GM23338 (cell line): ENCODE results near the gene ECHDC3. TPM values are rescaled to one million over a fixed set of nuclear protein-coding genes. Genes with fewer than 3 reads are reported as not detected.

ENCODE experiments used
- ATAC-seq: fragments of 200-7000 bp; cut with Tn5 transposase; 3 replicates; pipeline ENCODE4 v1.9.1; 2020
- DNase-seq: peaks from one replicate; pipeline ENCODE4 v3.0.0-alpha.2; 2015; ENCODE audit warnings: low spot score
- H2AFZ ChIP-seq: fragments of 200-600 bp; sonication (generic); 2 replicates; pipeline ENCODE4 v1.8.0; 2016; ENCODE audit warnings: antibody characterized with exemption, mild to moderate bottlenecking, moderate library complexity
- H3F3A ChIP-seq: fragments of 200-600 bp; sonication (generic); replicated peaks from 2 replicates; pipeline ENCODE4 v1.8.0; 2017; ENCODE audit warnings: antibody characterized with exemption, mixed run types, low read depth
- H3K27ac ChIP-seq: fragments of 200-600 bp; sonication (generic); 2 replicates; pipeline ENCODE4 v1.6.1; 2016; ENCODE audit warnings: low read depth
- H3K27me3 ChIP-seq: fragments of 200-600 bp; sonication (generic); 2 replicates; pipeline ENCODE4 v1.8.0; 2016; ENCODE audit warnings: mild to moderate bottlenecking, mixed run types, moderate library complexity; ENCODE audit not compliant: insufficient read depth
- H3K36me3 ChIP-seq: fragments of 200-600 bp; sonication (generic); 2 replicates; pipeline ENCODE4 v1.8.0; 2016; ENCODE audit warnings: mild to moderate bottlenecking; ENCODE audit not compliant: insufficient read depth
- H3K4me1 ChIP-seq: fragments of 200-600 bp; sonication (generic); 2 replicates; pipeline ENCODE4 v1.8.0; 2016; ENCODE audit warnings: mild to moderate bottlenecking, moderate library complexity; ENCODE audit not compliant: insufficient read depth
- H3K4me2 ChIP-seq: fragments of 200-600 bp; sonication (generic); 2 replicates; pipeline ENCODE4 v1.7.1; 2017; ENCODE audit warnings: mixed run types
- H3K4me3 ChIP-seq: fragments of 200-600 bp; sonication (generic); 2 replicates; pipeline ENCODE4 v1.6.1; 2016; ENCODE audit warnings: mixed run types
- H3K79me2 ChIP-seq: fragments of 200-600 bp; sonication (generic); replicated peaks from 2 replicates; pipeline ENCODE4 v1.8.0; 2017; ENCODE audit warnings: mild to moderate bottlenecking; ENCODE audit not compliant: insufficient read depth
- H3K9me2 ChIP-seq: fragments of 200-600 bp; sonication (generic); 2 replicates; pipeline ENCODE4 v1.8.0; 2017; ENCODE audit not compliant: insufficient read depth
- H4K20me1 ChIP-seq: fragments of 200-600 bp; sonication (generic); replicated peaks from 2 replicates; pipeline ENCODE4 v1.8.0; 2017; ENCODE audit warnings: mild to moderate bottlenecking; ENCODE audit not compliant: insufficient read depth
- H3K27ac Mint-ChIP-seq: 2 replicates; pipeline ENCODE4 v1.8.0; 2020; ENCODE audit warnings: inconsistent platforms, mild to moderate bottlenecking, moderate library complexity, mixed read lengths
- H3K27me3 Mint-ChIP-seq: 3 replicates; pipeline ENCODE4 v1.8.0; 2022; ENCODE audit warnings: low read depth, mild to moderate bottlenecking, moderate library complexity, mixed read lengths, inconsistent platforms; ENCODE audit not compliant: insufficient read depth, poor library complexity
- H3K36me3 Mint-ChIP-seq: 3 replicates; pipeline ENCODE4 v1.8.0; 2021; ENCODE audit warnings: low read depth, mild to moderate bottlenecking, inconsistent platforms, moderate library complexity, mixed read lengths
- H3K4me1 Mint-ChIP-seq: 3 replicates; pipeline ENCODE4 v1.8.0; 2020; ENCODE audit warnings: mild to moderate bottlenecking, inconsistent platforms, mixed read lengths
- H3K4me3 Mint-ChIP-seq: 3 replicates; pipeline ENCODE4 v1.8.0; 2021; ENCODE audit warnings: moderate library complexity, mild to moderate bottlenecking, inconsistent platforms, mixed read lengths
- H3K9me3 Mint-ChIP-seq: 3 replicates; pipeline ENCODE4 v1.8.0; 2020; ENCODE audit warnings: moderate library complexity, mild to moderate bottlenecking, inconsistent platforms, mixed read lengths
- CREB1 ChIP-seq: fragments of 250-450 bp; sonication (Bioruptor Pico); IDR thresholded peaks from 2 replicates; pipeline ENCODE4 v1.5.0; 2020; ENCODE audit warnings: low read depth, mild to moderate bottlenecking, moderate library complexity
- EZH2 ChIP-seq: fragments of 200-600 bp; sonication (generic); IDR thresholded peaks from one replicate; pipeline ENCODE4 v1.8.0; 2017; ENCODE audit warnings: antibody characterized with exemption, mild to moderate bottlenecking, low read depth; ENCODE audit not compliant: unreplicated experiment
- EZH2phosphoT487 ChIP-seq: fragments of 200-600 bp; sonication (generic); IDR thresholded peaks from one replicate; pipeline ENCODE4 v1.8.1; 2018; ENCODE audit warnings: antibody characterized with exemption; ENCODE audit not compliant: unreplicated experiment
- JUNB ChIP-seq: IDR thresholded peaks from one replicate; pipeline ENCODE4 v1.6.1; 2016; ENCODE audit warnings: antibody characterized with exemption; ENCODE audit not compliant: unreplicated experiment
- NANOG ChIP-seq: IDR thresholded peaks from 2 replicates; pipeline ENCODE4 v1.6.1; 2016; ENCODE audit warnings: antibody characterized with exemption, borderline replicate concordance
- polyA plus RNA-seq: library from polyadenylated mRNA; unstranded; fragments of >200 nt; fragmentation: Nextera tagmentation; extraction: Ambion mirVana; gene quantifications from 2 replicates; pipeline ENCODE4 v1.2.1, GENCODE V29; 2016
- total RNA-seq: library from RNA; depleted of rRNA; stranded (reverse); fragments of >200 nt; shearing (Covaris generic); gene quantifications from 2 replicates; pipeline ENCODE4 v1.2.3, GENCODE V29; 2014
- TF ChIP-seq, protein P1 (sequence below): IDR thresholded peaks from 2 replicates; pipeline ENCODE4 v1.6.1; 2016; ENCODE audit warnings: antibody characterized with exemption
- TF ChIP-seq, protein P2 (sequence below): IDR thresholded peaks from one replicate; pipeline ENCODE4 v1.6.1; 2018; ENCODE audit warnings: antibody characterized with exemption; ENCODE audit not compliant: unreplicated experiment

ECHDC3 gene
- total and polyA plus RNA-seq, 2 experiments from 2014 or later, result 16.3 to 50.1 TPM

DNA sequence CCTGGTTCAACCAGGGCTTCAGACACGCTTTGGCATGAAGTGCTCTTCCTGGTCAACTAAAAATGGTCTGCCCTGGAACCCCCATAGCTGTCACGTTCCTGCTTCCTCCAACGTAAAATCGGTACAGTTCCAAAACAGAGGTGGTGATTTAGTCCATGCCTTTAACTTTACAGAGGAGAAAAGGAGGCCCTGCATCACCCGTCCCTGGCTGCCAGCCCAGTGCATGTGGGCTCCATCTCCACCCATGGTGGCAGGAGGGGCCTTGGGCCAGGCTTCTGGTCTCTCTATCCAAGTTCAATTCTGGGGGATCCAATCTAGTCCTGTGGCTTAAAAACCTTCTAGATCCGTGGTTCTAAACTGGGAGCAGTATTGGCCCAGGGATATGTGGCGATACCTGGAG, 18.7 kb downstream of the ECHDC3 start:
- H3K36me3 ChIP-seq, result no peaks in the 10 kb centered on the region
- no peaks in the 10 kb centered on the region for H3K79me2 ChIP-seq
- no peak overlapping the region for H3K4me3 ChIP-seq
- H3K27ac Mint-ChIP-seq, result no peak overlapping the region
- no peak overlapping the region for H3K27ac ChIP-seq
- 0 out of 2 replicates have a peak, but pooled peaks cover 2% of the 10 kb centered on the region for H3K4me1 ChIP-seq
- H3K27me3 Mint-ChIP-seq, result peaks cover 9% of the 10 kb centered on the region
- H3K36me3 Mint-ChIP-seq, result peaks cover under 1% of the 10 kb centered on the region; the same call in 2 of the 3 replicates
- H4K20me1 ChIP-seq, result no peaks in the 10 kb centered on the region; the same call in 1 of the 2 replicates
- ATAC-seq (no peak), DNase-seq (no peak)
- no peaks in the 10 kb centered on the region for H3F3A ChIP-seq
- H3K27me3 ChIP-seq, result no peaks in the 10 kb centered on the region
- no peak overlapping the region for H2AFZ ChIP-seq
- H3K4me1 Mint-ChIP-seq, result peaks cover 2% of the 10 kb centered on the region
- H3K4me2 ChIP-seq, result no peak overlapping the region
- H3K4me3 Mint-ChIP-seq, result no peak overlapping the region
- no peaks in the 10 kb centered on the region for H3K9me2 ChIP-seq
- no peaks in the 10 kb centered on the region for H3K9me3 Mint-ChIP-seq
- no peak for TF ChIP-seq EZH2phosphoT487
- TF ChIP-seq, protein P1, sequence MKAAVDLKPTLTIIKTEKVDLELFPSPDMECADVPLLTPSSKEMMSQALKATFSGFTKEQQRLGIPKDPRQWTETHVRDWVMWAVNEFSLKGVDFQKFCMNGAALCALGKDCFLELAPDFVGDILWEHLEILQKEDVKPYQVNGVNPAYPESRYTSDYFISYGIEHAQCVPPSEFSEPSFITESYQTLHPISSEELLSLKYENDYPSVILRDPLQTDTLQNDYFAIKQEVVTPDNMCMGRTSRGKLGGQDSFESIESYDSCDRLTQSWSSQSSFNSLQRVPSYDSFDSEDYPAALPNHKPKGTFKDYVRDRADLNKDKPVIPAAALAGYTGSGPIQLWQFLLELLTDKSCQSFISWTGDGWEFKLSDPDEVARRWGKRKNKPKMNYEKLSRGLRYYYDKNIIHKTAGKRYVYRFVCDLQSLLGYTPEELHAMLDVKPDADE, result no peak
- TF ChIP-seq CREB1 (CRISPR knock-in tag), result no peak
- no peak for TF ChIP-seq NANOG

DNA sequence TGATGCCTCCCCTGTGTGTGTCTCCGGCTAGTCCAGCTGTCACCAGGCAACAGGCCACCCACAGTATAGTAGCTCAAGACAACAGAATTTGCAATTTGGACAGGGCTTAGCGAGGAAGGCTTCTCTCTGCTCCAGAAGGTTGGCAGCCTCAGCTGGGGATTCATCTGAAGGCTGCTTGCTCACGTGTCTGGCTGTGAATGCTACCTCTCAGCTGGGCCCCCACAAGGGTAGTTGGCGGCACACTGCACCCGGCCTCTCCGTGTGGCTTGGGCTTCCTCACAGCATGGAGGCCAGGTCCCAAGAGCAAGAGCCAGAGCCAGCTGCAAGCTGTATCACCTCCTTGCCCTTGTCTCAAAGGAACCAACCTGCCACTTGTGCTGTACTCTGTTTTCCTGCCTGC, 19.2 kb downstream of the ECHDC3 start:
- no peak overlapping the region for H3K27ac ChIP-seq
- Mint-ChIP-seq H3K27ac (no peak overlapping the region), H3K36me3 (no peaks in the 10 kb centered on the region; the same call in 1 of the 3 replicates), H3K9me3 (no peaks in the 10 kb centered on the region), H3K4me1 (peaks cover 2% of the 10 kb centered on the region), H3K4me3 (no peak overlapping the region), H3K27me3 (peaks cover 9% of the 10 kb centered on the region)
- H3K4me3 ChIP-seq, result no peak overlapping the region
- H4K20me1 ChIP-seq, result no peaks in the 10 kb centered on the region; the same call in 1 of the 2 replicates
- TF ChIP-seq, protein P2, sequence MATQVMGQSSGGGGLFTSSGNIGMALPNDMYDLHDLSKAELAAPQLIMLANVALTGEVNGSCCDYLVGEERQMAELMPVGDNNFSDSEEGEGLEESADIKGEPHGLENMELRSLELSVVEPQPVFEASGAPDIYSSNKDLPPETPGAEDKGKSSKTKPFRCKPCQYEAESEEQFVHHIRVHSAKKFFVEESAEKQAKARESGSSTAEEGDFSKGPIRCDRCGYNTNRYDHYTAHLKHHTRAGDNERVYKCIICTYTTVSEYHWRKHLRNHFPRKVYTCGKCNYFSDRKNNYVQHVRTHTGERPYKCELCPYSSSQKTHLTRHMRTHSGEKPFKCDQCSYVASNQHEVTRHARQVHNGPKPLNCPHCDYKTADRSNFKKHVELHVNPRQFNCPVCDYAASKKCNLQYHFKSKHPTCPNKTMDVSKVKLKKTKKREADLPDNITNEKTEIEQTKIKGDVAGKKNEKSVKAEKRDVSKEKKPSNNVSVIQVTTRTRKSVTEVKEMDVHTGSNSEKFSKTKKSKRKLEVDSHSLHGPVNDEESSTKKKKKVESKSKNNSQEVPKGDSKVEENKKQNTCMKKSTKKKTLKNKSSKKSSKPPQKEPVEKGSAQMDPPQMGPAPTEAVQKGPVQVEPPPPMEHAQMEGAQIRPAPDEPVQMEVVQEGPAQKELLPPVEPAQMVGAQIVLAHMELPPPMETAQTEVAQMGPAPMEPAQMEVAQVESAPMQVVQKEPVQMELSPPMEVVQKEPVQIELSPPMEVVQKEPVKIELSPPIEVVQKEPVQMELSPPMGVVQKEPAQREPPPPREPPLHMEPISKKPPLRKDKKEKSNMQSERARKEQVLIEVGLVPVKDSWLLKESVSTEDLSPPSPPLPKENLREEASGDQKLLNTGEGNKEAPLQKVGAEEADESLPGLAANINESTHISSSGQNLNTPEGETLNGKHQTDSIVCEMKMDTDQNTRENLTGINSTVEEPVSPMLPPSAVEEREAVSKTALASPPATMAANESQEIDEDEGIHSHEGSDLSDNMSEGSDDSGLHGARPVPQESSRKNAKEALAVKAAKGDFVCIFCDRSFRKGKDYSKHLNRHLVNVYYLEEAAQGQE, result no peak
- no peak for TF ChIP-seq CREB1 (CRISPR knock-in tag)
- TF ChIP-seq, protein P1, result no peak
- TF ChIP-seq JUNB, result no peak
- TF ChIP-seq EZH2, result no peak
- ATAC-seq (no peak), DNase-seq (no peak)
- no peaks in the 10 kb centered on the region for H3K9me2 ChIP-seq
- 0 out of 2 replicates have a peak, but pooled peaks cover 2% of the 10 kb centered on the region for H3K4me1 ChIP-seq
- no peaks in the 10 kb centered on the region for H3K36me3 ChIP-seq
- no peaks in the 10 kb centered on the region for H3K79me2 ChIP-seq
- no peaks in the 10 kb centered on the region for H3K27me3 ChIP-seq
- H3K4me2 ChIP-seq, result no peak overlapping the region
- H3F3A ChIP-seq, result no peaks in the 10 kb centered on the region
- no peak overlapping the region for H2AFZ ChIP-seq
